Keratinocyte (primary cell): Measurements from ENCODE around the gene RYR2. TPM values are rescaled to one million over a fixed set of nuclear protein-coding genes. Genes with fewer than 3 reads are reported as not detected.

Experiments
- DNase-seq: peaks from one replicate; pipeline ENCODE4 v3.0.0-alpha.2; 2011; ENCODE audit warnings: low read depth, missing footprints, low spot score
- FAIRE-seq: peaks from 2 replicates; lab custom pipeline; 2011; peaks lifted over from hg19 to GRCh38; lab: Jason Lieb, UNC
- H2AFZ ChIP-seq: 2 replicates; pipeline ENCODE4 v1.6.0; 2012; ENCODE audit warnings: low read length, control low read depth, inconsistent platforms; ENCODE audit not compliant: control insufficient read depth
- H3K27ac ChIP-seq: 2 replicates; pipeline ENCODE4 v1.5.1; 2011; ENCODE audit warnings: low read length; ENCODE audit not compliant: control insufficient read depth, insufficient read depth
- H3K27me3 ChIP-seq: 3 replicates; pipeline ENCODE4 v1.6.0; 2011; ENCODE audit warnings: low read length; ENCODE audit not compliant: control insufficient read depth, insufficient read depth; ENCODE audit errors: extremely low read depth
- H3K36me3 ChIP-seq, 2 experiments: 2 replicates in 1 of 2; 3 replicates in 1 of 2; pipeline ENCODE4 v1.5.1; 2011; ENCODE audit warnings: low read length in 2 of 2, mild to moderate bottlenecking in 1 of 2; ENCODE audit not compliant: control insufficient read depth in 2 of 2, insufficient read depth in 2 of 2; ENCODE audit errors: extremely low read depth in 1 of 2
- H3K4me1 ChIP-seq: 3 replicates; pipeline ENCODE4 v1.5.1; 2011; ENCODE audit warnings: low read length; ENCODE audit not compliant: control insufficient read depth, insufficient read depth; ENCODE audit errors: extremely low read depth
- H3K4me2 ChIP-seq: 3 replicates; pipeline ENCODE4 v1.6.0; 2011; ENCODE audit warnings: low read depth, low read length; ENCODE audit not compliant: control insufficient read depth, insufficient read depth; ENCODE audit errors: extremely low read depth
- H3K4me3 ChIP-seq, 3 experiments: fragments of 200-600 bp in 1 of 3; sonication (generic) in 1 of 3; 2 replicates in 2 of 3; 3 replicates in 1 of 3; pipeline ENCODE4 v1.5.1; 2011 to 2016; ENCODE audit warnings: low read length in 3 of 3, mild to moderate bottlenecking in 3 of 3, control low read depth in 2 of 3, inconsistent platforms in 1 of 3, low read depth in 1 of 3, mixed read lengths in 1 of 3, mixed run types in 1 of 3, moderate library complexity in 1 of 3; ENCODE audit not compliant: control insufficient read depth in 2 of 3, insufficient read depth in 2 of 3; ENCODE audit errors: extremely low read depth in 1 of 3
- H3K79me2 ChIP-seq: 2 replicates; pipeline ENCODE4 v1.6.0; 2012; ENCODE audit warnings: low read length; ENCODE audit not compliant: control insufficient read depth, insufficient read depth
- H3K9ac ChIP-seq: 3 replicates; pipeline ENCODE4 v1.6.0; 2011; ENCODE audit warnings: low read length; ENCODE audit not compliant: control insufficient read depth, insufficient read depth; ENCODE audit errors: extremely low read depth
- H3K9me1 ChIP-seq: 3 replicates; pipeline ENCODE4 v1.6.0; 2011; ENCODE audit warnings: low read length; ENCODE audit not compliant: control insufficient read depth, insufficient read depth; ENCODE audit errors: extremely low read depth
- H3K9me3 ChIP-seq: 2 replicates; pipeline ENCODE4 v1.5.1; 2012; ENCODE audit warnings: low read depth, low read length; ENCODE audit not compliant: control insufficient read depth
- H4K20me1 ChIP-seq: 3 replicates; pipeline ENCODE4 v1.6.0; 2011; ENCODE audit warnings: low read length; ENCODE audit not compliant: control insufficient read depth, insufficient read depth; ENCODE audit errors: extremely low read depth
- EZH2 ChIP-seq: IDR thresholded peaks from one replicate; pipeline ENCODE4 v1.6.1; 2012; ENCODE audit warnings: inconsistent platforms, mild to moderate bottlenecking, low read length, moderate library complexity
- dilution Hi-C: fragments of 300-500 bp; cut with MboI; formaldehyde crosslinking; loops from one replicate; pipeline ENCODE4 v1.7.0; 2020; ENCODE audit warnings: low sequenced_read_pairs; ENCODE audit not compliant: extremely low pct_ligation_motif_present
- polyA plus RNA-seq, 5 experiments: library from polyadenylated mRNA; depleted of rRNA in 3 of 5; stranded (reverse) in 3 of 5; stranded (forward) in 1 of 5; unstranded in 1 of 5; fragments of >200 nt; gene quantifications; 1 replicate in 1 of 5; 2 replicates in 3 of 5; 3 replicates in 1 of 5; pipeline versions ENCODE4 v1.2.1 to v1.2.3, GENCODE V29; 2011 to 2012; ENCODE audit warnings: missing spikeins in 2 of 5, low read depth in 1 of 5, low replicate concordance in 1 of 5
- TF ChIP-seq, protein P1 (sequence below), 3 experiments: IDR thresholded peaks in 1 of 3; conservative IDR thresholded peaks in 1 of 3; optimal IDR thresholded peaks in 1 of 3; 2 replicates in 2 of 3; 3 replicates in 1 of 3; pipeline versions ENCODE3 to v1.5.1; 2011; ENCODE audit warnings: low read length in 3 of 3, mild to moderate bottlenecking in 3 of 3, moderate library complexity in 2 of 3, control low read depth in 1 of 3, inconsistent platforms in 1 of 3; ENCODE audit not compliant: insufficient read depth in 2 of 3; ENCODE audit errors: extremely low read depth in 1 of 3

RYR2 gene
- polyA plus RNA-seq, 1 donor (not counting 4 experiments of a cell fraction or from before 2014, with no cell fraction given): 0.05 TPM

DNA sequence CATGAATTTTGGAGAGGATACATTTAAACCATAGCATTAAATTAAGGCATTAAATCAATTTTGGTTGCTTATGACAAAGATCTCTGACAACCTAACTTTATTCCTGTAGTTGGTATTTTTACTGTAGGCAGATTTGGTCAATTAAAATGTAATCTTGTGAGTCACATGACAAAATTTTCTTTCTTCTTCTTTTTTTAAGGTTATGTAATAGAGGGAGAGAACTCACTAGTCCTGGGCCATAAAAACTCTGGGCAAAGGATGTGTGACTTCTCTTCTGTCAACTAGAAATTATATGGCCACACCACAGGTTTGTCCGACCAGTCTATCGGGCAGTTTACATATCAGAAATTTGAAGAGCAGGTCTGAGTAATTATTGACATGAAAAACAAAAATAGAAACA, 181.4 kb downstream of the RYR2 start:
- no peaks in the 10 kb centered on the region for H3K4me1 ChIP-seq
- no peak for DNase-seq
- no peak overlapping the region for H3K4me2 ChIP-seq
- H3K27me3 ChIP-seq: no peaks in the 10 kb centered on the region
- no peaks in the 10 kb centered on the region for H3K9me1 ChIP-seq
- H3K79me2 ChIP-seq: no peaks in the 10 kb centered on the region
- dilution Hi-C loops: no loop called here
- TF ChIP-seq, protein P1, sequence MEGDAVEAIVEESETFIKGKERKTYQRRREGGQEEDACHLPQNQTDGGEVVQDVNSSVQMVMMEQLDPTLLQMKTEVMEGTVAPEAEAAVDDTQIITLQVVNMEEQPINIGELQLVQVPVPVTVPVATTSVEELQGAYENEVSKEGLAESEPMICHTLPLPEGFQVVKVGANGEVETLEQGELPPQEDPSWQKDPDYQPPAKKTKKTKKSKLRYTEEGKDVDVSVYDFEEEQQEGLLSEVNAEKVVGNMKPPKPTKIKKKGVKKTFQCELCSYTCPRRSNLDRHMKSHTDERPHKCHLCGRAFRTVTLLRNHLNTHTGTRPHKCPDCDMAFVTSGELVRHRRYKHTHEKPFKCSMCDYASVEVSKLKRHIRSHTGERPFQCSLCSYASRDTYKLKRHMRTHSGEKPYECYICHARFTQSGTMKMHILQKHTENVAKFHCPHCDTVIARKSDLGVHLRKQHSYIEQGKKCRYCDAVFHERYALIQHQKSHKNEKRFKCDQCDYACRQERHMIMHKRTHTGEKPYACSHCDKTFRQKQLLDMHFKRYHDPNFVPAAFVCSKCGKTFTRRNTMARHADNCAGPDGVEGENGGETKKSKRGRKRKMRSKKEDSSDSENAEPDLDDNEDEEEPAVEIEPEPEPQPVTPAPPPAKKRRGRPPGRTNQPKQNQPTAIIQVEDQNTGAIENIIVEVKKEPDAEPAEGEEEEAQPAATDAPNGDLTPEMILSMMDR (optimal IDR thresholded peaks at IDR 0.05 in 1 of 3, IDR thresholded peaks at IDR 0.05 in 1 of 3, conservative IDR thresholded peaks at IDR 0.05 in 1 of 3; ENCODE audit: extremely low read depth in 1 of 3, insufficient read depth in 2 of 3, low read length in 3 of 3): no peak
- TF ChIP-seq EZH2: no peak
- H4K20me1 ChIP-seq: no peaks in the 10 kb centered on the region
- no peak overlapping the region for H3K4me3 ChIP-seq
- no peak for FAIRE-seq
- no peaks in the 10 kb centered on the region for H3K9me3 ChIP-seq
- H2AFZ ChIP-seq: no peak overlapping the region
- no peaks in the 10 kb centered on the region for H3K36me3 ChIP-seq
- no peak overlapping the region for H3K9ac ChIP-seq
- no peak overlapping the region for H3K27ac ChIP-seq

GRCh38 chr1:237226177-237226944, 184.4 kb downstream of the RYR2 start:
- H3K4me2 ChIP-seq: no peak overlapping the region
- H3K4me1 ChIP-seq: no peaks in the 10 kb centered on the region
- FAIRE-seq (no peak), DNase-seq (no peak)
- H3K9ac ChIP-seq: no peak overlapping the region
- TF ChIP-seq EZH2: no peak
- TF ChIP-seq, protein P1 (optimal IDR thresholded peaks at IDR 0.05 in 1 of 3, IDR thresholded peaks at IDR 0.05 in 1 of 3, conservative IDR thresholded peaks at IDR 0.05 in 1 of 3; ENCODE audit: extremely low read depth in 1 of 3, insufficient read depth in 2 of 3, low read length in 3 of 3): no peak
- no peak overlapping the region for H2AFZ ChIP-seq
- H3K9me1 ChIP-seq: no peaks in the 10 kb centered on the region
- no peak overlapping the region for H3K4me3 ChIP-seq
- H4K20me1 ChIP-seq: no peaks in the 10 kb centered on the region
- H3K36me3 ChIP-seq: no peaks in the 10 kb centered on the region
- H3K27ac ChIP-seq: no peak overlapping the region
- no peaks in the 10 kb centered on the region for H3K9me3 ChIP-seq
- dilution Hi-C loops: no loop called here
- no peaks in the 10 kb centered on the region for H3K27me3 ChIP-seq
- H3K79me2 ChIP-seq: no peaks in the 10 kb centered on the region
